K562 (cell line): ENCODE measurements around the gene HDHD5. TPM values are rescaled to one million over a fixed set of nuclear protein-coding genes. Genes with fewer than 3 reads are reported as not detected.

Experiments
- BCLAF1 ChIP-seq, 2 experiments: fragments of 450-650 bp in 1 of 2; IDR thresholded peaks; 2 replicates each; pipeline ENCODE4 v1.6.1; 2011 to 2017; ENCODE audit warnings: low read depth in 2 of 2, antibody characterized with exemption in 1 of 2, borderline replicate concordance in 1 of 2, low read length in 1 of 2, mild to moderate bottlenecking in 1 of 2, mixed read lengths in 1 of 2; ENCODE audit not compliant: control insufficient read depth in 1 of 2
- HIVEP1 ChIP-seq: fragments of 250-450 bp; sonication (Bioruptor Pico); IDR thresholded peaks from 2 replicates; pipeline ENCODE4 v1.4.0; 2020; ENCODE audit warnings: mild to moderate bottlenecking
- HLTF ChIP-seq: fragments of 450-650 bp; IDR thresholded peaks from 2 replicates; pipeline ENCODE4 v1.6.1; 2016
- PHF8 ChIP-seq: fragments of 200-600 bp; sonication (generic); IDR thresholded peaks from 2 replicates; pipeline ENCODE4 v1.6.1; 2012; ENCODE audit warnings: mixed run types, mild to moderate bottlenecking, inconsistent platforms, low read length, moderate library complexity, borderline replicate concordance
- SIN3A ChIP-seq, 2 experiments: fragments of 150-350 bp in 1 of 2; IDR thresholded peaks; 2 replicates each; pipeline ENCODE4 v1.6.1; 2011 to 2016; ENCODE audit warnings: borderline replicate concordance in 2 of 2, low read depth in 2 of 2, low read length in 2 of 2, mild to moderate bottlenecking in 2 of 2, moderate library complexity in 2 of 2; ENCODE audit not compliant: control insufficient read depth in 1 of 2
- ZNF146 ChIP-seq: IDR thresholded peaks from one replicate; pipeline ENCODE4 v1.6.1; 2018; ENCODE audit warnings: missing compliant biosample characterization; ENCODE audit not compliant: unreplicated experiment
- ZNF239 ChIP-seq: fragments of 250-450 bp; sonication (Bioruptor Pico); IDR thresholded peaks from 2 replicates; pipeline ENCODE4 v1.4.0; 2020; ENCODE audit warnings: mild to moderate bottlenecking
- polyA plus RNA-seq, 8 experiments: library from polyadenylated mRNA; depleted of rRNA in 4 of 8; stranded (reverse) in 5 of 8; unstranded in 3 of 8; fragments of >200 nt; fragmentation: Nextera tagmentation in 2 of 8; fragmentation: Illumina TruSeq in 1 of 8; extraction: Ambion mirVana in 2 of 8; extraction: Trizol in 1 of 8; gene quantifications; 2 replicates each; pipeline versions ENCODE4 v1.2.1 to v1.2.3, GENCODE V29; 2011 to 2014; ENCODE audit warnings: inconsistent platforms in 1 of 8, missing spikeins in 1 of 8
- total RNA-seq, 7 experiments: library from RNA; depleted of rRNA in 6 of 7; stranded (reverse); fragments of >200 nt in 6 of 7; fragmentation: Illumina TruSeq in 2 of 7; extraction: Trizol in 2 of 7; gene quantifications; 2 replicates each; pipeline versions ENCODE4 v1.2.1 to v1.2.3, GENCODE V29; 2011 to 2021; ENCODE audit warnings: low replicate concordance in 1 of 7

Gene HDHD5
- total and polyA plus RNA-seq, 9 of the 15 experiments (the other 6 are each of a cell fraction or from before 2014, with no cell fraction given) = 1.6 to 36.6 (median 24.2) TPM

GRCh38 chr22:17140826-17141766 lies 18.0 kb downstream of the HDHD5 start (continued):
- TF ChIP-seq BCLAF1 (IDR thresholded peaks at IDR 0.05; ENCODE audit: borderline replicate concordance in 1 of 2, control insufficient read depth in 1 of 2, low read depth in 2 of 2, low read length in 1 of 2) (no peak), ZNF239 (CRISPR knock-in tag) (no peak), PHF8 (no peak), ZNF146 (no peak), HLTF (no peak), HIVEP1 (CRISPR knock-in tag) (no peak), SIN3A (IDR thresholded peaks at IDR 0.05; ENCODE audit: borderline replicate concordance in 2 of 2, control insufficient read depth in 1 of 2, low read depth in 2 of 2, low read length in 2 of 2) (no peak)
